Measurements from ENCODE around the gene SMPD3. TPM values are rescaled to one million over a fixed set of nuclear protein-coding genes. Genes with fewer than 3 reads are reported as not detected.
"Not testable (repeated sequence)": the region's sequence is repeated elsewhere in the genome, so short reads cannot be mapped to it uniquely, and the experiment has no call there.

The SMPD3 gene
- 2.5 TPM for total RNA-seq

DNA sequence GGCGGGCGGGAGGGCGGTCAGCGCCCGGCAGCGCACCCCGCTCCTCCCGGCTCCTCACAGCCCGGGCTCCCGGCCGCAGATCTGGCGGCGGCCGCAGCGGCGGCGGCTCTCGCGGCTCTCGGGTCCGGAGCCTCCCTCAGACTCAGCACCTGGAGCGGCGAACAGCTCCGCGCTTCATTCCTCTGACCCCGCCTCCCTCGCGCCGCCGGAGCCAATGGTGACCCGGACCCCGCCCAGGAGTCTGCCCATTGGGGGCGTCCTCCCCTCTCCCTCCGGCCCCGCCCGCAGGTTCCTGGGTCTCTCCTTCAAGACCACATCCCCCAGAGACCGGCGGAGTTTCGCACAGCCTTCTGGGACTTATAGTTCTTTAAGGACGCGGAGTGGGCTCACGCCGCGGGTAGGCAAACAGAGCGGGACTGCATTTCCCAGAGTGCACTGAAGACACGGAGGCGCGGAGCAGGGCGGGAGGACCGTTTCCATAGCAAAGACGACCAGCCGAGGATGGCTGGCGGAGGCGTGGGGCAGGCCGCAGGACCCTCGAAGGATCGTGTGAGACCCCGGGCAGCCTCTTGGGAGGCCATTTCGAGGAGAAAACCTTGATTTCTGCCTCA is at the start of gene SMPD3:
SMPD3 (minus strand) TSS at position 149 of the 611 bp plus-strand sequence. CDS start 76,327 bp downstream, outside the sequence.
- DNase-seq, result peak; percentile 99

DNA sequence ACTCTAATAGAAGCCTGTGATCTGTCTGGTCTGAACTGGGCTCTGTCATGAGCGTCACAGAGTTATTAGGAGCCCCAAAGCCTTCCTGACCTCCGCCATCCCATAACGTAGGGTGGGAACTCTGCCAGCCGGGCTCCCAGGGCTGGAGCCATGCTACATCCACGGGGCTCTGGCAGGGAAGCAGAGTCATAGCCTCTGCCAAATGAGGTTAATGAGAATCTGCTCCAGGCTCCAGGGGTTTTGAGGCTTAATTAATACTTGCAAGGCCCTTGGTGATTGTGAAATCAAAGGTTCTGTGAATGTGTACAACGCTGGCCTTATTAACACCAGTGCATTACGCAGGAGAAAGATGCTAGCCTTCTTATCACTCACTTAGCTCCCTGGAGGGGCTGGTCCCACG is 48.4 kb upstream of the SMPD3 start:
- no peak for DNase-seq

DNA sequence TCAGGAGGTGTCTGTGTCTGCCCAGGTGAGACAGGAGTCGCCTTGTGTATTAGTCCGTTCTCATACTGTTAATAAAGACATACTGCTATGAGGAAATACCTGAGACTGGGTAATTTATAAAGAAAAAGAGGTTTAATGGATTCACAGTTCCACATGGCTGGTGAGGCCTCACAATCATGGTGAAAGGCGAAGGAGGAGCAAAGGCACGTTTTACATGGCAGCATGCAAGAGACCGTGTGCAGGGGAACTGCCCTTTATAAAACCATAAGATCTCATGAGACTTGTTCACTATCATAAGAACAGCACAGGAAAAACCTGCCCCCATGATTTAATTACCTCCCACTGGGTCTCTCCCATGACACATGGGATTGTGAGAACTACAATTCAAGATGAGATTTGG is 46.0 kb upstream of the SMPD3 start:
- not testable (repeated sequence) for DNase-seq

DNA sequence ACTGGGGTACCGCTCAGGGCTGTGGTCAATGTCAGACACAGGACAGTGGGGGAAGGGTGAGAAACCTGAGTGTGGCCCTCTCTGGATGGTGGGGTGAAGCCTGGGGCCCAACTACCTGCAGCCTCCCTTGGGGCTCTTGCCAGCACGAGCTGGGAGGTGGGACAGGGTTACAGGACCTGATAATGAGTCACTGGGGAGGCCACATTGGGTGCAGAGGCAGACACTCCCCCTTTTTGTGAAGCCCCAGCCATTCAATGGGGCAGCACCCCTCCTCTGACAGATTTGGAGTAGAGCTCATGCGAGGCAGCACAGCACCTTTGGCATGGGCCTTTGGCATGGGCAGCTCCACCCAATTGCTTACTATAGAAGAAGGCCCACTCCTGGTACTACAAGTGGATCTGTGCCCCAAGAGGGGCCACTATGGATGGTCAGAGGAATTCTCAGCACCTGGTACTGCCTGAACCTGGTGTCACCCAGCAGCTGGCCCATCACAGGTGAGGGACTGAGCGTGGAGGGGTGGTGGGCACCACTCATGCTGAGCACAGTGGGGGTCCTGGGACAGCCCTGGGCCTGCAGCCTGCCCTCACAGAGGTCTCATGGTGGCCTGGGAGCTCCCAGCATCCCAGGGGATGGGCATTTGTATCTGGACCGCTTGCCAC is 45.2 kb upstream of the SMPD3 start:
- DNase-seq, result no peak

DNA sequence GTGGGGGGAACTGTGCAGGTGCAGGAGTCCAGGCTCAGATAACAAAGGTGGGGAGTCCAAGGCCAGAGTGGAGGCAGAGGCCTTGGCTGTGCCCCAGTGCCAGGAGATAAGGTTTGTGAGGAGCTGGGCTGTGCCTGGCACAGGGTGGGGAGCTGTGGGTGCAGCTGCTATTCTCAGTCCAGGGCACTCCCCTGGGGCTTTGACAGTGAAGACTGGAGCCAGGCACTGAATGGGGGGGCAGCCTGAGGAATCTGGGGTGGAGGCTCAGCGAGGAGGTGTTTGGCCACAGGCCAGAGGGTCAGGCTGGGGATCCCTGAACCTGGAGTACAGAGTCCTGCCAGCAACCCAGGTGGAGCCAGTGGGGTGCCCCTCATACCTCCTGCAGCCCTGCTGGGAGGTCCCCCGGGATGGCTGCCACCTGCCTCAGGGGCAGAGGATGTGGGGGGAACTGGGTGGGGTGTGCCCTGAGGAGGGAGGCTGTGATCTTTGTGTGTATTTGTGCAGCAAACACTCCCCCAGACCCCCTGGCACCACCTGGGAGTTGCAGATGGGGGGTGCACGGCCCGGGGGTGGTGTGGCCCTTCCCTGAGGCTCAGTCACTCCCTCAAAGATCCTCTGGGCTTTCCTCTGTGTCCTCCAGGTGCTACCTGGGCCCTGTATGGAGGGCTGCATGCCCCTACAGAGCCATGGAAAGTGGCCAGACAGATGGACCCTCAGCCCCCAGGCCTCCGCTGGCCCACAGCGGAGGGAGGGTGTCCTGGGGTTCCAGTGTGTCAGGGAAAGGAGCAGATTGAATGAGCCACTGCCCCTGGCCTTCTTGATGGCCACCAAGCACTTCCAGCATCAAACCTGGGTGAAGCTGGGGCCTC is 44.5 kb upstream of the SMPD3 start:
- no peak for DNase-seq

DNA sequence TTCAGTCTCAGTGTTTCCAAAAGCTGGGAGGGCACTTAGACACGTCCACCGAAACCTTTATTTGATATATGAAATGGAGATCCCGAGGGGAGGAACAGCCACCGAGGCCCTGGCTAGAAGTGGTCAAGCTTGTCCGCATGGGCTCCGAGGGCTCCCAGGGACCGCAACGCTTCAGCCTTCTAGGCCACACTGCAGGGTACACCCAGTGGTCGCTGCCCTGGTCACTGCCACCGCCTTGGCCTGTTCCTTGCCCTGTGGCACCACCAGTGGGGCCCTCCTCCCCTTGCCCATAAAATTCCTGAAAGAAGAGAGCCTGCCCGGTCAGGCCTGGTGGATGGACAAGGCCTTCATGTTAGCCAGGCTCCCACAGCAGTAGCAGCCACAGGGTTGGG is 43.8 kb upstream of the SMPD3 start:
- DNase-seq, result no peak

DNA sequence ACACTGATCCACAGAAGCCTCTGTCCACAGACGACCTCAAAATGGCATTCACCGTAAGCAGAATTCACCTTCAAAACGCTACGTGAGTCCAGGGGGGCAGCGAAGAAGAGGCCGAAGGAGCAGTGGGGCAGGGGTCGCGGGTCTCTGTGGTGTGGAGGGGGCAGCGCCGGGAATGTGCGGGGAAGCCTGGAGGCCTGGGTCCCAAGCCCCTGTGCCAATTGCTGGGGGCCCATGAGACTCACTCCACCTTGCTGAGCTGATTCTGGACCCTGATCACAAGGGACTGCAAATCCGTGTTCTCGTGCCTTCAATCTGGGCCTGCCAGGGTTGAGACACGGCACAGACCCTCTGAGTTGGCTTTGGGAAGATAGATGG is 43.3 kb upstream of the SMPD3 start:
- DNase-seq, result no peak

DNA sequence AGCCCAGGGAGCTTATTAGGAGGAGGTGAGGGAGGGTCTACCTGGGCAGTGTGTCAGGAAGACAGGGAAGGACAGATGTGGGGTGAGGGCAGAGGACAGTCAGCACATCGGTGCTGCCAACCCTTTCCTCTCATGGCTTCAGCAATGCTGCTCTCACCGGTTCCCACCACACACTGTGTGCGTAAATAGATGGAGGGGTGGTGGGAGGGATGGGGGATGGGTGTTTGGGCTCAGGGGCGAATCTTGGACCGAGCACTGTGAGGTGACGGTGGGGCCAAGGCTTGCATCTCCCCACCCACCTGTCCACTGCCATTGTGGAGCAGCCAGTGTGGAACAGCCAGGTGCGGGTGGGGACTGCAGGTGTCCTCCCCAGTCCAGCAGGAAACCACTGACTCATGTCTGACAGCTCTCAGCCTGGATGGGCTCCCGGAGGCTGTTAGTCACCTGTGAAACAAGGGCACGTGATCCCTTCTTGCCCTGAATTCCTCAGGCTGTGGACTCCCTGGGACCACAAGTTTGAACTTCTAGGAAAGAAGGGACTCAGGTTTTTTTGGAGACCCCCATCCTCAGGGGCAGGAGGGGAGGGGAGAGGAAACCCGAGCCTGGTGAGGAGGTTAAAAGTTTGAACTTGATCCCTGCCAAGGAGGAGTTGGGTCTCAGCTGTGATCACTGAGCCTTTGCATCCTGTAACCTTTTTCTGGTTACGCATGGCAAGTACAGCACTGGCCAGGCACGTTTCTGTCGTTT is 42.7 kb upstream of the SMPD3 start:
- no peak for DNase-seq

DNA sequence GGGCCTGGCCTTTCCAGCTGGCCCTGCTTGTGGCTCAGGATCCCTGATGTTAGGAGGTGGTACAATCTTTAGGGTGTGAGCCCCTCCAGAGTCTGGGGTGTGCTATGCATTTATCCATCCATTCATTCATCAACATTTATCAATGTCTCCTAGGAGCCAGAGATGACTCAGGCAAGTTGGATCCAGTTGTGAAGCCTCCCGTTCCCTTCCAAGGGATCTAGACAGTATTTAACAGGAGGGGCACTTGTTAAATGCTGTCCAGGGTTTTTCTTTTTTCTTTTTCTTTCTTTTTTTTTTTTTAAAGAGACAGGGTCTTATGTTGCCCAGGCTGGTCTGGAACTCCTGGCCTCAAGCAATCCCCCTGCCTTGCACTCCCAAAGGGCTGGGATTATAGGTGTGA is 42.0 kb upstream of the SMPD3 start:
- DNase-seq, result no peak

DNA sequence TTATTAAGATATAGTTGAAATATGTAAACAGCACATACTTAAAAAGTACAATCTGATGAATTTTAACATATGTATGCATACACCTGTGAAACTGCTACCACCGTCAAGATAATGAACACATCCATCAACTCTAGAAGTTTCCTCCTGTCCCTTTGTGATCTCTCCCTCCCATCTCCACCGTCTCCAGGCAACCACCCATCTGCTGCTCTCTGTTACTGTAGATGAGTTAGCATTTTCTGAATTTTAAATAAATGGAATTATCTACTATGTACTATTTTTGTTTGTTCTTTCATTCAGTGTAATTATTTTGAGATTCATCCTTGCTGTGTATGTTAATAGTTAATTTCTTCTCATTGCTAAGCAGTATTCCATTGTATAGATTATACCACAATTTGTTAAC is 40.2 kb upstream of the SMPD3 start:
- no peak for DNase-seq

DNA sequence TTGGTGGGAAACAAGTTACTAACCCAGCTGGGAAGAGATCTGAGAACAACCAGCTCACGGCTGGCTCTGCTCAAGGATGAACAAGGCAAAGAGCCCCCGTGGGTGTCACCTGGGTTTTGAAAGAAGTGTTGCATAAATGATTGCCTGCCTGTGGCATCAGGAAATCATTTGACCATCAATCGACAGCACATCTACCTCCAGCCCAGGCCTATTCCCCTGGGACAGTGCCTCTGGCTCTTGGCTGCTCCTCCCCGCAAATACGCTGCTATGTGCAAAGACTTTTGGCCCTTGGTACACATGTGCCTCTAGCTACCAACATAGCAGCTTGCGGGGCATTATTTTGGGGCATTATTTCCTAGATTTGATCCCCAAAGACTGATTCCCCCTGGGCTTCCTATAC is 39.4 kb upstream of the SMPD3 start:
- no peak for DNase-seq

DNA sequence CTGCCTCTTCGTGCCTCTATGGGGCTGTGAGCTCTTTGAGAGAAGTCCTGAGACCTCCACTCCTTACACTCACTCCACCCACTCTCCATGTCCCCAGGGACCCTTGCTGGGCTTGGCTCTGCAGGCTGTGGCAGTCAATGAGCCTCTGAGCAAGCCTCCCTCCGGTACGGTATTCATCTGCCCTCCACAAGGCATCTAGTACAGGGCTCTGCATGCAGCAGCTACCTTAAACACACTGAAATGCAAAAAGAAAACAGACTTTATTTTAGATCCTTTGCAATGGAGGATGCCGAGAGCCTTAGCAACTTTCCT is 38.9 kb upstream of the SMPD3 start:
- no peak for DNase-seq

DNA sequence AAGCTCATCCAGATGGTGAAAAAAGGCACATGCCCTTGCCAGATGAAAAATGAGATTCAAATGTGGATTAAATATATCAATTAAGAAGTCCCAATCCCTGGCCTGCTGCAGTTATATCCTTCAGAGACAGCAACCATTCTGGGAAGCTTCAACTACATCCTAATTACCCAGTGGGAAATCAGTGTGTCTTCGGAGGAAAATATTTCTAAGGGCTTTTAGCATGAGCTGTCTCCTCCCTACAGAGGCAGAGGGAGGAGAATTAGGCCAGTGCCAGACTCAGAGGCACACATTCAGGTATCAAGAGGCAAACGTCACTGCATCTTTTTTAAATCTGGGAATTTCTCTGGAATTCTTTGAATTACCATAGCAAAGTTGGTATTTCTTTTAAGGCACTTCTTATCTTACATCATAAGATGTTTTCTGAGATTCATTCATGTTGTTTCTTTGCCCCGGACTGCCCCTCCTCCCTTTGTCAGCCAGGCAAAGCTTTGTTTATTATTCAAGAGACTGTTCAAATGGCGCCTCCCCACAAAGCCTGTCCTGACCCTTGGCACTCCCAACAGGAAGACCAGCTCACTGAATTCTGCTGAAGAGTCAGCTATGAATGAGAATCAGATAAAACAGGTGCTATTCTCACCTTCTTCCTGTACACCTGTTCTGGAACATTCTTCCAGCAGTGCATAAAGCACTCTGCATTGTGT is 38.3 kb upstream of the SMPD3 start:
- no peak for DNase-seq

DNA sequence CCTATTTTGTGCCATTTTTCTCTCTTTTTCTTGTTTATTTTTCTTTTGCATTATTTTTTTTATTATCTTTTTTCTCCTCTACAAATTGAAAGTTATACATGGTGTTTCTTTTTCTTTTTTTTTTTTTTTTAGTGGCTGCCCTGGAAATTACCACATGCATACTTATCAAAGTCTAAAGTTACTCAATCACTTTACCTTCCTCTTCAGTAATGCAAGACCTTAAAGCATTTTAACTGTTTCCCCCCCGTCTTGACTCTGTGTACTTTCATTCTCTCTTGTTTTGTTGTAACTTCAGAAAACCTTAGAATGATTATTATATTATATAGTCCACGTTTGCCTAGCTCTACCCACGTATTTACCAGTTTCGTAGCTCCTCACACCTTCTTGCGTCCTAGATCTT is 33.3 kb upstream of the SMPD3 start:
- no peak for DNase-seq

DNA sequence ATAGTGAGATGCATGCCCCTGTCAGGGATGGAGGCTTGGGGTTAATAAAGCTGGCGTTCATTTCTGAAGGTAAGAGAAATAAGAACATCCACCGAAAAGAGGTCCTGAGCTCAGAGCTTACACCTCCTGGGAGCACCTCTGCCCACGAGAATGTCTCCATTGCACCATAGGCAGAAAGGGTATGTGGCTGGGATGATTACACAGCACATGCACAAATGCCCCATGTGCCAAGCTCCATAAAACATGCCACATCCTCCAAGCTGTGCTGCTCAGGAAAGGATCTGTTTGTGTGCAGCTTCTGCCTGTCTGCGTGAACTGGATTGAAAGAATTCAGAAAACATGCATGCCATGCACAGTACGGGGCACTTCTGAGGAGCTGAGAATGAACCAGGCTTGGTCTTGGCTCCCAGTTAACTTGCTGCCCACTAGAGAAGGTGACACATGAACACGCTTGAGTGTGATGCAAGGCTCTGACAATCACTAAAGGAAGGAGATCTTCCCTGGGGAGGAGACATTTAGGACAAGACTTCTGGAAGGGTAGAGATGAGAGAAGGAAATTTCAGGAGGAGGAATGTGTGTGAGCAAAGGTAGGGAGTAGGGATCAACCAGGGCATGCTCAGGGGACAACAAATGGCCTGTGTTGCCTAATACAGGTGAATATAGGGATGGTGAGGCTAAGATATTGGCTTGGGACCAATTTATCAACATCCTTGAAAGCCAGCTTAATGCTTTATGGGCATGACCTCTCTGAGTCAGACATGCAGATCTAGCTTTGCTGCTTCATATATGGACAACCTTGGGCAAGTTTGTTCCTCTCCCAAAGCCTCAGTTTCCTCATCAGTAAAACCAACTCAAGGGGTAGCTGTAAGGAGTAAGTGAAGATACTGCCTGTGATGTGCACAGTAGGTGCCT is 32.0 kb upstream of the SMPD3 start:
- DNase-seq, result no peak

DNA sequence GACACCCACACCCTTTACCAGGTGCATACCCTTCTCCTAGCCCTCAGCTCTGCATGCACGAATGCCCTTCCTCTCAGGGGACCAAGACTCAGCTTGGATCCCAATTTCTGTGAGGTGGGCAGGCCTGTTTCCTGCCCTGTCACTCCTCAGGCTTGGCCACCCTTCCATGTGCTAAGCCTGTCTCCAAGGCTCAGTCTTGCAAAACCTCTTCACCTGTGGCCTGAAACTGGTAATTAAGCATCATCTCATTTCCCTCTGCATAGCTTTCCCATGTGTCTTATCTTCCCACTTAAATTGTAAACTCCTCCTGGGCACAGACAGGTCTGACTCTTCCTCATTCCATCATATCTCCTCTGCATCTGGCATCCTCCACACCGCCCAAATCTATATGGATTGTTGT is 31.0 kb upstream of the SMPD3 start:
- DNase-seq, result no peak

DNA sequence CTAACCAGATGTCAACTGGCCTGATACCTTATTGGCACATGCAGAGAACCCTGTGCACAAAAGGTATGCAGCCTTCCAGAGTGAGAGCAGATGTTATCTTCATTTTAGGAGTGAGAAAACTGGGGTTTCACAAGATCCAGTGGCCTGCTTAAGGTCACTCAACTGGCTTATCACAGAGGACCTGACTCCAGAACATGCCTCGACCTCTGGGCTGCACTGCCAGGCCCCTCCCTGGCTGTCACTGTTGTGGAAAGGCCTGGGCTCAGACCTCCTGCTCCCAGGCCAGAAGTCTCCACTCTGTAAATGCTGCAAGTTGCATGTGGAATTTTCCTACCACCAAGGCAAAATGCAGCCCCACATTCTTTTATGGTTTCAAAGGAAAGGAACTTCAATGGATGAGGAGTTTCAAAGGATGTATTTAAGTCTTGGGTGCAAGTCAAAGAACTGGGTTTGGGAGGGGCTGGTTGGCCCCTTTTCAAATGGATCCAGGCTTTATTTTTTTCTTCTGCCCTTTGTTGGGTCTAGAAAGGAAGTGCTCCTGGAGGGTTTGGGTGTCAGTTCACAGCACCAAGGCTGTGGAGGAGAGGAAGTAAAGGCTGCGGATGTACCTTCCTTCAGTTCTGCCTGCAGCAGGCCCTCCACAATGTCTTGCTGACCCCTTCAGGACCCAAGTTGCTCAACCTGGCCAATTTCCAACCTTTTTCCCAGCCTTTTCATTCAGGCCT is 30.4 kb upstream of the SMPD3 start:
- no peak for DNase-seq

DNA sequence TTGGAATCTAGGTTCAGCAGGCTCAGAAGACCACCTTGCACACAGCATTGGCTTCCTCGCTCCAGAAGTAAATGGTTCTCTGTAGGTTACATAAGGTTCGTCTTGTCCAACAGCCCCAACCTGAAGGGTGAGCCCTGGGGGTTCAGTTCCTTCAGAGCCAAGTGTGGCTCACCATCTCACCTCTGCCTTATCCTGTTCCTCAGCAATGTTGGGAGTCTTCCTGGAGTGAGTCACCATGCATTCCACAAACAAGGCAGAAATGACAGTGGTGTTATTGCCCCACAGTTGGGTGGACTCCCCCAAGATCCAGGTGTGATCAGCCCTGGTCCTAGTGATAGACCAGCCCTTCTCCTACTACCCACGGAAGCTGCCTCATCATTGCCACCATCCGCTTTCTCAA is 26.8 kb upstream of the SMPD3 start:
- no peak for DNase-seq

DNA sequence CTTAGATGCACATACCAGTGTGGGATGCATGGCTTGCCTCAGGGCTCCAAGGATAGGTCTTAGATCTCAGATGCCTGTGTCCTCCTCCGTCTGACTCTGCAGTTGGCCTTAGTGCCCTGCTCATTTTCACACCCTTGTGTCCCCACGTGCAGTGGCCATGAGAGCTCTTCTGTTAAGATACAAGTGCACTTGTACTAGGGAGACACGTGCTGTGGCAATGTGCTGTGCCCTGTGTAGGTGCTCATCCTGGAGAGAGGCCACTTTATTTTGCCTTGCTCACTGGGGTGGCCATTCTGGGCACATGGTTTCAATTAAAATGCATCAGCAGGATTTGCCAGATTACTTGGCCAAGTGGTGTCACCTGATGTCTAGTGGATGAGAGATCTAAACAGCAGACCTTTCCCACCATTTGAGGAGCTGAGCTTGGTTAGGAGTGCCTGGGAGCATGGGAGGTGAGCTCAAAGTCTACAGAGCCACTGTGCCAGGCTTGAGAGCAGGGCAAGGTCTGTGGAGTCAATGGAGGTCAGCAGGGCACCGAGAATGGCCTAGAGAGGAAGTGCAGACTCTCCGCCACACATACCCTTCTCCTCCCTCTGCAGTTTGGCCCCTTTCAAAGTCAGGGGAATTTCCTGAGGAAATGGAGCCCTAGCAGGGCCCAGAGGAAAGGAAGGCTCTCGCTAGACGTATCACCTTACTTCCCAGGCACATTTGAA is 25.2 kb upstream of the SMPD3 start:
- DNase-seq, result no peak

DNA sequence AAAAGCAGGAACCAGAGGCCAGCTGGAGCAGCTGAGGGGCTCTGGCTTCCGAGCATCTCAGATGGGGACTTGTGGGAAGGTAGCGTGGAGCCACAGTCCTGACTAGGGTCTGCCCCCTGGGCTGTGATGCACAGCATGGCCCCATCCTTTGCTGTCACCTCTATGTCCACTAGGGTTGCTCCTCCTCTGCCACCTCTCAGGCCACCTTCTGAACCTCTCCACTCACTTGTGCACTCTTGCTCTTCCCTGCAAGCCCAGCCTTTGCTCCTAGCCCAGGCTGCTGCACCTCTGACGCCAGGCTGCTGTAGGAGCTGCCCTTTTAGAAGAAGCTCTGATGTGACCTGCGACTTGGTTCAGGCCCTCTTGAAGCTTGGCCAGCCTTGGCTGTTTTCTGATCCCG is 24.3 kb upstream of the SMPD3 start:
- no peak for DNase-seq
